ENCODE data around the gene POGLUT3. TPM values are rescaled to one million over a fixed set of nuclear protein-coding genes. Genes with fewer than 3 reads are reported as not detected.

POGLUT3 gene
- total and polyA plus RNA-seq, 2 experiments from 2014 or later = 8.5 to 18.8 TPM

DNA sequence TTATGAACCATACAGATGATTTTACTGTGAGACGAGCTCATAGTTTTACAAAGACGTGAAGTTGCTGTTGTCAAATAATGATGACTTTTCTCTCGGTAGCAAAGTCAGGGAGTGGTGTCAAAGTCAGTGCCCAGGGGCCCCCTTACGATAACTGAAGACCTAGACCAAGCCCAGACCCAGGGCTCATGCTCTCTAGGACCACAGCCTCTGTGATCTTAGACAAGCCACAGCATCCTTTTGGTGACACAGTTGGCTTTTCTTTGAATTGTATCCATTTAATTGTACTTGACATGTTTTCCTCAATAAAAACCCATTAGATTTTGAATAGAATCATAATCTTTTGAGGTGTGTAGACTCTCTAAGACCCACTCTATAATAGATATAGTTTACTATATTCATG lies 17.9 kb upstream of the POGLUT3 start:
- no peak overlapping the region for H3K4me3 ChIP-seq
- no peak for TF ChIP-seq CTCF (IDR thresholded peaks at IDR 0.05; ENCODE audit: low read depth, low read length)
- no peaks in the 10 kb centered on the region for H3K27me3 ChIP-seq
- H3K36me3 ChIP-seq = peaks cover 21% of the 10 kb centered on the region
- no peak for DNase-seq (ENCODE audit: low read depth in 1 of 2, low spot score in 1 of 2)
- no peak overlapping the region for H3K27ac ChIP-seq
- H3K4me1 ChIP-seq (ENCODE audit: low read depth) = no peaks in the 10 kb centered on the region
- no peaks in the 10 kb centered on the region for H3K9me3 ChIP-seq (ENCODE audit: low read depth)

- no peak overlapping the region for H3K27ac ChIP-seq
- no peaks in the 10 kb centered on the region for H3K4me1 ChIP-seq (ENCODE audit: low read depth)
- no peak overlapping the region for H3K4me3 ChIP-seq
- H3K27me3 ChIP-seq = no peaks in the 10 kb centered on the region
- TF ChIP-seq CTCF (IDR thresholded peaks at IDR 0.05; ENCODE audit: low read depth, low read length) = no peak
- peaks cover 19% of the 10 kb centered on the region for H3K36me3 ChIP-seq
- DNase-seq (ENCODE audit: low read depth in 1 of 2, low spot score in 1 of 2) = no peak
- no peaks in the 10 kb centered on the region for H3K9me3 ChIP-seq (ENCODE audit: low read depth)
Measured at GRCh38 chr11:108512708-108513107, 14.5 kb upstream of the POGLUT3 start.

DNA sequence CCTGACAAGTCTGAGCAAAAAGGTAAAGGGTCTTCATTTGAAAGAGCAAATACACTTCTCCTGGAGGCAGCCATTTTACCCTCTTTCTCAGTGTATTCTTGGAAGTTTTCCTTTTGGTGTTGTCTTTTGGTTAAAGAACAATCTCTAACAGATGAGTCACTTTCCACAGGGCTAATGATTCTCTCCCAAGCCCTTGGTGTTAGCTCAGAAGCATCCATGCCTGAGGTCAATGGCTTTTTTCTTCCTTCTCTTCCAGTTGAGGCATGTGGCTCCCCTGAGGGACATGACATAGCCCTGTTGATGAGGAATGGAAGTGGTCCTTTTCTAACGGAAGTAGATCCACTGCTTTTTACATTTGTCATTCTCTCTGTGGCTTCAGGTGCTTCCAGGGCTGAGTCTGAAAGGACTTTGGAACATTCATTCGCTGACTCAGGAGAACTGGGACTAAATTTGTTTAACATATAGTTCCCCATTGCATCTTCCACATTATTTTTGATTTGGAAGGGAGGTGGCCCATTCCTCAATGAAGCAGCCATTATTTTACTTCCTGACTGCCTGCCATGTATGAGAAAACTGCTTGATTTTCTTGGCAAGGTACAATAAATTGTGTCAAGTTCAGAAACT lies 13.8 kb upstream of the POGLUT3 start:
- peak in 1 of 2 donors; percentile 19 for DNase-seq (ENCODE audit: low read depth in 1 of 2, low spot score in 1 of 2)
- no peaks in the 10 kb centered on the region for H3K4me1 ChIP-seq (ENCODE audit: low read depth)

GRCh38 chr11:108508653-108509593 lies 10.7 kb upstream of the POGLUT3 start:
- peak in 1 of 2 donors; percentile 11 for DNase-seq (ENCODE audit: low read depth in 1 of 2, low spot score in 1 of 2)
- no peak for TF ChIP-seq CTCF (IDR thresholded peaks at IDR 0.05; ENCODE audit: low read depth, low read length)
- no peaks in the 10 kb centered on the region for H3K9me3 ChIP-seq (ENCODE audit: low read depth)
- H3K4me3 ChIP-seq = no peak overlapping the region
- no peaks in the 10 kb centered on the region for H3K4me1 ChIP-seq (ENCODE audit: low read depth)
- peaks cover 8% of the 10 kb centered on the region for H3K36me3 ChIP-seq
- H3K27ac ChIP-seq = no peak overlapping the region
- H3K27me3 ChIP-seq = no peaks in the 10 kb centered on the region

More for the DNA sequence above, 13.8 kb upstream of the POGLUT3 start:
- Histone ChIP-seq H3K27ac (no peak overlapping the region), H3K27me3 (no peaks in the 10 kb centered on the region), H3K4me3 (no peak overlapping the region), H3K36me3 (peaks cover 19% of the 10 kb centered on the region), H3K9me3 (ENCODE audit: low read depth) (no peaks in the 10 kb centered on the region)
- no peak for TF ChIP-seq CTCF (IDR thresholded peaks at IDR 0.05; ENCODE audit: low read depth, low read length)

- H3K27me3 ChIP-seq = no peaks in the 10 kb centered on the region
- H3K9me3 ChIP-seq (ENCODE audit: low read depth) = no peaks in the 10 kb centered on the region
- DNase-seq (ENCODE audit: low read depth in 1 of 2, low spot score in 1 of 2) = no peak
- no peaks in the 10 kb centered on the region for H3K36me3 ChIP-seq
- no peak for TF ChIP-seq CTCF (IDR thresholded peaks at IDR 0.05; ENCODE audit: low read depth, low read length)
- peak overlapping the region; percentile 58 for H3K27ac ChIP-seq
- H3K4me3 ChIP-seq = no peak overlapping the region
- peaks cover 21% of the 10 kb centered on the region for H3K4me1 ChIP-seq (ENCODE audit: low read depth)
Measured at GRCh38 chr11:108501396-108501795, 3.2 kb upstream of the POGLUT3 start.
